GM19025 (cell line): ENCODE data around the gene PROX1.

Experiments used
- ATAC-seq: cut with Tn5 transposase; IDR thresholded peaks from one replicate; pipeline ENCODE4 v1.9.1; 2021; ENCODE audit warnings: mild to moderate bottlenecking, low read depth, moderate library complexity; ENCODE audit not compliant: unreplicated experiment

The PROX1 gene

DNA sequence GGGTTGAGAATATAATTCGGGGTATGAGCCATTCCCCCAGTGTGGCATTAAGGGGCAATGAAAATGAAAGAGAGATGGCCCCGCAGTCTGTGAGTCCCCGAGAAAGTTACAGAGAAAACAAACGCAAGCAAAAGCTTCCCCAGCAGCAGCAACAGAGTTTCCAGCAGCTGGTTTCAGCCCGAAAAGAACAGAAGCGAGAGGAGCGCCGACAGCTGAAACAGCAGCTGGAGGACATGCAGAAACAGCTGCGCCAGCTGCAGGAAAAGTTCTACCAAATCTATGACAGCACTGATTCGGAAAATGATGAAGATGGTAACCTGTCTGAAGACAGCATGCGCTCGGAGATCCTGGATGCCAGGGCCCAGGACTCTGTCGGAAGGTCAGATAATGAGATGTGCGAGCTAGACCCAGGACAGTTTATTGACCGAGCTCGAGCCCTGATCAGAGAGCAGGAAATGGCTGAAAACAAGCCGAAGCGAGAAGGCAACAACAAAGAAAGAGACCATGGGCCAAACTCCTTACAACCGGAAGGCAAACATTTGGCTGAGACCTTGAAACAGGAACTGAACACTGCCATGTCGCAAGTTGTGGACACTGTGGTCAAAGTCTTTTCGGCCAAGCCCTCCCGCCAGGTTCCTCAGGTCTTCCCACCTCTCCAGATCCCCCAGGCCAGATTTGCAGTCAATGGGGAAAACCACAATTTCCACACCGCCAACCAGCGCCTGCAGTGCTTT, 9.4 kb downstream of the PROX1 start:
- ATAC-seq = no peak

GRCh38 chr1:213997772-213998107, 10.0 kb downstream of the PROX1 start:
- ATAC-seq = no peak

DNA sequence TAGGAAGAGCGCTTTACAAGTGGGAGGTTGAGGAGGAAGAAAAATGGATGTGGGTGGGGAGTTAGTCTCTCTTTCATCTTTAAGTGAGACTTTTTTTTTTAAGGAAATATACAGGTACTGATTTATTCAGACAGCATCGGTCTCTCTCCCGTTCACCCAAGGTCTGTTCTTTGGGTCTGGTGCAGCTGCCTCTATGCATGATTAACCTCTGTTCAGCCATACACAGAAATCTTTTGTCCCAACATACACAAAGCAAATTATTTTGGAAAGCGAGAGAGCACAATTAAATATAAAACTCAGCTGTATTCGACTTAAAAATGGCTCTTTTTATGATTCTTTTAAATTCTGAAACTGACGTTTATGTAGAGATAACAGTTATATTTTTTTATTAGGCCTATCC, 11.0 kb downstream of the PROX1 start:
- no peak for ATAC-seq

DNA sequence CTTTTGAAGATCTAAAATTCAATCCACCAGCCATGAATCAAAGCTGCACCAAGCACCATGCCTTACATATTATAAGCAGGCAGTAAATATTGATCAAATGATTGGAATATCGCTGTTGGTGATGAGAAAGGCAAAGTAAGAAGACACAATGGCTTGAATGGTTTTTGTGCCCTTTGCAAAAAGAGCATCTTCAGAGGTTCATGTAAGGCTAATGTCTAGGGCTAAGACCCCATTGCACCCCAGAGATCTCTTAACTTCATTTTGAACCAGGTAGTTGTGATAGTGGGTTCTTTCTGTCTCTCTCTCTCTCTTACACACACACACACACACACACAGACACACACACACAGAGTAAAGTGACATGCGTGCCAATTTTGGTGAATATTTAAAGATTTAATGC, 12.0 kb downstream of the PROX1 start:
- ATAC-seq = no peak

DNA sequence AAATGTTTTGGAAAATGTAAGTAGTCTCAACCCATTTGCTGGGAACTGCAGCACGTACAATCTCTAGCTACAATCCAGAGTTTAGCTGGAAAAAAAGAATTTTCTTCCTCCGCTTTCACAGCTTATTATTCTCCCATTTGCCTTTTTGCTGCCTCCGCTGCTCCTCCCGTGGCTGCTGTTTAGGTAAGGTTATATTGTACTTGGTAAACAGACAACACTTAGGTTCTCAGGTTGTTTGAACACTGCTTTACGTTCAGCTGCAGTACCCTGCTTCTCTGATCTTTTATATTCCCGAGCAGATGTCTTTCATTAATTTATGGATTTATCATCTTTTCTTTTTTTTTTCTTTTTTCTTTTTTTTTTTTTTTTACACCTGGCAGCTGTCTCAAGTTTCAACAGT, 14.3 kb downstream of the PROX1 start:
- no peak for ATAC-seq

GRCh38 chr1:214002472-214002871, 14.7 kb downstream of the PROX1 start:
- ATAC-seq = no peak

DNA sequence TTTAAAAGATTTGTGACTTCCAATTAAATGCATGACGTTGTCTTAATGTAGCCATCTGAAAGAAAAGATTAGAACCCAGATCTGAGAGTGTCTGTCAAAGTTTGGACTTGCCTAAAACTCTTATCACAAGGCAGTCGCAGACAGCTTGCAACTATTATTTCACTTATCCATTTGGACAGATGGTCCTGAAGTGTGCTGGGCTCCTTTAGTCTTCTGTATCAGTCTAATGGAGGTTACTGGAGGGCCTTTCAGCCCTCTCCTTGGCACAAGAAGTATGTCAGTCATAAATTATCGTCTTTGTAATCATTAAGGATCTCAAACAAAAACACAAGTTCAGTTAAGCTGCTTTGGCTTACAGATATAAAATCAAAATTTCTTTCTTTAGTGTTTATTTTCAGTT, 15.5 kb downstream of the PROX1 start:
- ATAC-seq = no peak

DNA sequence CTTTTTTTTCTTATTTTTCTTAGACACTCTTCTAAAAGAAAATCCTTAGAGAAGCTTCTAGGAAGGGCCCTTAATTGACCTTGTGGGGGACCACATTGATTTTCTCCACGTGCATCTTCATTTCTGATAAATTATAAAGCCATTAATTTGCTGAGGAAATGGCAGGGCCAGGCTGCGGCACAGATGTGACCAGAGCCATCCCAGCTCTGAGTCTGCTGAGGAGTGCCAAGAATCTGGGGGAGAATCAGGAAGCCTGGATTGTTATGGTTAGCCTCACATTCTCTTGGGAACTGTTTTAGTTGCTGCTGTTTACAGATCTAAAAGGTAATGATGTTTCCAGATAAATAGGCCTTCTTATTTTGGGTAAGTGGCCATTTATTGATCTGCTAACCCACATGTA, 16.2 kb downstream of the PROX1 start:
- no peak for ATAC-seq

GRCh38 chr1:214004795-214005194, 17.0 kb downstream of the PROX1 start:
- ATAC-seq = no peak

GRCh38 chr1:214005708-214006107, 17.9 kb downstream of the PROX1 start:
- no peak for ATAC-seq

DNA sequence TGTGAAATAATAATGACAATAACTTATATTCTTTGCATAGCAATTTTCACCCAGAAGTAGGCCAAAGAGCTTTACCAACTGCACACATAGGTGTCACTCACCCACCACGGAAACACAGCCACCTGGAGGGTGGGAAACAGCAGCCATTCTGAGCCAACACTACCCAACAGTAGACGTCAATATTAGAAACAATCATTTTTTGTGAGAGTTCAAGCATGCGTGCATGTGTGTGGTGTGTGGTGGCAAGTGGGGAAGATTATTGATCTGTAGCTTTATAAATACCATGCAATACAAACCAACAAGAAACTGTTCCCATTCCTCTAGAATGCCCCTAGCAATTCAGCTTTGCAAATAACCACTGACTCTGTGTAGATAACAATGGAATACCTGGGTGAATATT, 19.1 kb downstream of the PROX1 start:
- ATAC-seq = no peak

DNA sequence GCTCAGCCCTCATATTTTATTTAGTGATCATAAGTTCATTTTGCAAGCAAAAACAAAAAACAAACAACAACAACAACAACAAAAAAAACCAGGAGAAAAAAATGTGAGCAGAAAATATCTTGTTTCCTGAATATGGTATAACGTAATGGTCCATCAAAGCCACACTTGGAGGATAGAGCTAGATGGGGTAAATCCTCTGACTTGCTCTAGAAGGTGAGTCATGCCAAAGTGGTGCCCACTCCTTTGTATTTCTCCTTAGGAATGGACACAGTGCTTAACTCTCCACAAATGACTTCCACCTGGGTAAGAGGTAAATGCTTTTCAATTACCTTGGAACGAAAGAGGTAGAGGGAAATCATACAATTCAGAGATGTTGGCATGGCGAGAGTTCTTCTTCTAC, 20.6 kb downstream of the PROX1 start:
- no peak for ATAC-seq

GRCh38 chr1:214008791-214009422, 21.1 kb downstream of the PROX1 start:
- ATAC-seq = no peak

DNA sequence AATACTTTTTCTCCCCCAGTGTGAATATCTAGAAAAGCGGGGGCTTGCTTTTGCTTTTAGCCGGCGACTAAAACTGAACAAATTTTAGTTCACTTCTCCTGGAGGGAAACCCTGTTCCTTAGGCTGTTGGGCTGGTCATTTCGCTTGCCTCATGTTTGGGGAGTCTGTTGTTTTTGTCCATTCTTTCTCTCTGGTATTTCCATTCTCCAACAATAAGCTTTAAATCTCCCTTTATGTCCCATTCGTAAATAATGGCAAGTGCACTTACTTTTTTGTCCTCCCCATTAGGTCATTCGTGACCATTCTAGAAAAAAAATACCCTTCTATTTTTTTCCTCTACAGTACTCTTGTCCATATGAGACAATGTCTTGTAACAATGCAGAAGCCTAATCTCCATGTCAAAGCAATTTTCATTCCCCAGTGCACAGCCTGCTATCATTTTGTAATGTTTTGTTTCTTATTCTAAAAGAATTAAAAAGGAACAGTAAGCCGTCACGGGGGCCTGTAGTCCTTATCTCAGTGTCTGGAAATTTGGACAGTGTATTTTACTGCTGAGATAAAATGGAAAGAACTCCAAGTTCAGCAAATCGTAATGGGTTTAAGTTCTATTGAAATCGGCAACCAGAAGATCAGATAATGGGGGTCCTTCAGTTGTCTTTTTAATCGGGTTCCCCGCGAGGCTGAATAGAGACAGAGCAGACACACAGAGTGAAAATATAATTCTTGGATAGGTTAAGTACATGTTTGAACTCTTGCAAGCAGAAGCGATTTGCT, 21.8 kb downstream of the PROX1 start:
- ATAC-seq = no peak

DNA sequence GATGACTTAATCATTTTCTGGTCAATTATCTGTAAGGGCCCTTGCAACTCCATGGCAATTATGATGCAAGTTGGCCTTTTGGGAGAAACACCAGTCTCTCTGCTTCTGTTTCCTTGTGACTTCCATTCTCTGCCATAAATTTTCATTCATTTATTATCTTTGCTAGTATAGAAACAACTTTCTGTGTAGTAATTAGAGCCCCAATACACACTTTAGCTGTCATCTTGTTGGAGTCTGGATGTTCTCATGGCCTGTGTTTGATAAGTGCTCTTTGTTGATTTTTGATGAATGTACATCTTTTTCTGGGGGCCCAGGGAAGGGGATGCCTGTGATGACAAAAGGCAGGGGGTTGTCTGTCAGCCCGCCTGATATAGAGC, 22.4 kb downstream of the PROX1 start:
- ATAC-seq = no peak

- ATAC-seq = no peak
Measured at GRCh38 chr1:214010717-214011116, 22.9 kb downstream of the PROX1 start.

DNA sequence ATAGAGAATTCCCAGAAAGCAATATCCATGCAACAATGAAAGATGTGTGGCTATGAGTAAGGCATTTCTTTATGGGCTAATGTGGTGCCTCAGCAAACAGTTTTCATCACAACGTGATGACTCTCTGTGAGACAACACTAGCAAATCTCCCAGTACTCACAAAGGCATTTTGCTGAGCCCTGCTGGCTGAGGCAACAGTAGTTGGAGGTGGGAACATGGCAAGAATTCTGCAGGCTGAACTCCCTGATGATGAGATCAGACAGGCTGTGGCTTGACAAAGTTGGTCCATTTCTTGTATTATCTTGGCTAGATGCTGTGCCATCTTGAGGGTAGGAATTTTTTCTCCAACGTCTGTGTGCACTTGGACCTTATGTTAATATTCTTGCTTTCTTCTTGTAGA, 24.6 kb downstream of the PROX1 start:
- ATAC-seq = no peak

DNA sequence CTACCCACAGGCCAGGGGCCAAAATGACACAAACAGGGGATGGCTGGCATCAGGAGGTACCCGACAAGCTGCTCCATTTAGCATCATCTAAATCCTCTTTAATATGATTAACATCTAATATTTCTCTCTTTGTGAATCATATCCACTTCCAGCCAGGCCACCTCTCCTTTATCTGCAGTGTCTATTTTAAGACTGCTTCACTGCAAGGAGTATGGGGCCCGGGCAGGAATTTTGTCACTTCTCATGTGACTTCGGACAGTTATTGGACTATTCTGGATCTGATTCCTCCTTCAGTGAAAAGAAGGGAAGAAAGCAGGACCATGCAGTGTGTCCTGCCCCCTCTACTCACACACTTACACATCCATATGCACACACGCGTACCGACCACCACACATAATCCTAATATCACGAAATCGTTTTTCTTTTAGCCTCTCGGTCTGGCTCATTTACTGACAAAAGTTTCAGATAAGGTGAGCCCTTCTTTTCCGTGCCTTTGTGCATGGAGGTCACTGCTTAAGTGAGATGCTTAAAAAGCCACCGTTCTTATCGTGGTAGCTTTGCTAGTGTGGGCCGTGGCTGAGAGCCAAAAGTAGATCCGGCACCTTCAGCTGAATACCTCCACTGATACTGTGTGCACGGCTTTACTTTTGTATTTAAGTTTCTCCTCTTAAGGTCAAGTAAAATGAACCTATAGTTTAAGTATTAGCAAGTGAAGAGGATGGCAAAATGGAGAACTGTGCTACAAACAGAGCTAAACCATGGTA, 26.0 kb downstream of the PROX1 start:
- ATAC-seq = no peak

DNA sequence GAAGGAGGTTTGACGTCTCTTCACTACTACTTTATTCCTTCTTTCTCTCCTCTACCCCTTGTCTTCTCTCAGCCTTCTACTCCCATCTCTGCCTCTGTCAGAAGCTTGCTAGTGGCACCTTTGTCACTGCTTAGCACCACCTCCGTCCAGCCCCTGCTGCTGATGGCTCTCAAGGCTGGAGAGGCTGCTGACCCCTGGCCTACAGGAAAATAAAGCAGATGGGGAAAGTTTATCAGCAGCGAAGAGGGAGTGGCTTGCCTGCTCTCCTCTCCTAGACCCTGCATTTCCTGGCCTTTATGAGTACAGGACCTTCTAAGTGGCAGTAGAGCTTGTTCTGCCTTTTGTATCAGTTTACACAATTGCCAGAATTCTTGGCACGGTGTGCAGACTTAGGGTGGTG, 27.0 kb downstream of the PROX1 start:
- ATAC-seq = no peak

- no peak for ATAC-seq
Measured at GRCh38 chr1:214017191-214017982, 29.6 kb downstream of the PROX1 start.
